Measurements from ENCODE around the gene TIMM29. TPM values are rescaled to one million over a fixed set of nuclear protein-coding genes. Genes with fewer than 3 reads are reported as not detected.

TIMM29 gene
- 24.2 TPM for total RNA-seq (2013)
- polyA plus RNA-seq (10 to 100 TPM in 2 of 3 donors, 1 to 10 TPM in 1; 5.2 to 18.7 (median 14.1) TPM), polyA minus RNA-seq (19.5 and 21.8 TPM in 2 replicates), total RNA-seq (3.3 to 12.1 (median 8.6) reads per million in 11 experiments)

- Histone ChIP-seq H3K79me2 (ENCODE audit: insufficient read depth, low read length) (peaks cover 45% of the 10 kb centered on the region), H3K27ac (ENCODE audit: low read depth in 1 of 2, low read length in 2 of 2) (peak within 1 kb of the TSS; percentile 50 to 82), H3K27me3 (ENCODE audit: control insufficient read depth in 2 of 2, insufficient read depth in 2 of 2, low read length in 2 of 2) (no peaks in the 10 kb centered on the region), H3K36me3 (replicated peaks in 1 of 2; ENCODE audit: control insufficient read depth in 1 of 2, insufficient read depth in 2 of 2, low read length in 2 of 2) (peaks cover 12 to 26% of the 10 kb centered on the region in 2 donors), H3K9me3 (replicated peaks in 1 of 2; ENCODE audit: control insufficient read depth in 1 of 2, insufficient read depth in 1 of 2, low read length in 2 of 2) (no peaks in the 10 kb centered on the region), H2AFZ (ENCODE audit: insufficient read depth, low read depth, low read length, poor library complexity, severe bottlenecking) (peak within 1 kb of the TSS; percentile 91), H3K9ac (ENCODE audit: insufficient read depth, low read length, poor library complexity, severe bottlenecking) (peak within 1 kb of the TSS; percentile 77), H4K20me1 (ENCODE audit: insufficient read depth, low read length) (peaks cover 22% of the 10 kb centered on the region), H3K4me2 (replicated peaks; ENCODE audit: extremely low read depth, low read length, poor library complexity, severe bottlenecking) (peak within 1 kb of the TSS; percentile 98), H3K4me1 (ENCODE audit: control insufficient read depth in 1 of 2, insufficient read depth in 2 of 2, low read length in 2 of 2) (peaks cover 18 to 21% of the 10 kb centered on the region in 2 donors), H3K4me3 (replicated peaks in 1 of 3; ENCODE audit: low read depth in 2 of 3, low read length in 3 of 3) (peak within 1 kb of the TSS; percentile 75 to 97 (median 88))
- Mint-ChIP-seq H3K4me1 (peaks cover 23% of the 10 kb centered on the region), H3K4me3 (peak within 1 kb of the TSS; percentile 92 to 94), H3K27ac (peak within 1 kb of the TSS; percentile 79 to 95 (median 89)), H3K27me3 (ENCODE audit: low read depth in 3 of 3) (peaks cover 0 to 3% (median 0%) of the 10 kb centered on the region in 3 donors), H3K36me3 (peaks cover 22 to 48% of the 10 kb centered on the region in 2 donors), H3K9me3 (peaks cover 0 to 4% (median 0%) of the 10 kb centered on the region in 7 donors)
- peak; percentile 89 to 92 (median 89) for DNase-seq
- intact Hi-C loops (cut with micrococcal nuclease), result loop anchor here in 1 of 2 donors (10.0 kb wide), 1 partner anchor 54 kb away; the partner anchor contains the start of gene CARM1
- WGBS (ENCODE audit: insufficient coverage), result under 1% methylated on average over 96 of the region's 96 CpGs
- TF ChIP-seq CTCF (IDR thresholded peaks at IDR 0.05), result no peak
These were observed at the start of gene TIMM29, which contains the start of gene YIPF2 for GRCh38 chr19:10928563-10929401. Gene TIMM29 (plus strand): TSS chr19:10928811. CDS start chr19:10928823, 12 bp downstream. Gene YIPF2 (minus strand): TSS chr19:10928639. CDS start chr19:10928410, 229 bp downstream.

- Histone ChIP-seq H2AFZ (ENCODE audit: insufficient read depth, low read depth, low read length, poor library complexity, severe bottlenecking) (no peak overlapping the region), H3K27me3 (ENCODE audit: control insufficient read depth in 2 of 2, insufficient read depth in 2 of 2, low read length in 2 of 2) (no peaks in the 10 kb centered on the region), H3K4me2 (replicated peaks; ENCODE audit: extremely low read depth, low read length, poor library complexity, severe bottlenecking) (no peak overlapping the region), H3K36me3 (replicated peaks in 1 of 2; ENCODE audit: control insufficient read depth in 1 of 2, insufficient read depth in 2 of 2, low read length in 2 of 2) (no peaks in the 10 kb centered on the region), H3K9ac (ENCODE audit: insufficient read depth, low read length, poor library complexity, severe bottlenecking) (no peak overlapping the region), H3K79me2 (ENCODE audit: insufficient read depth, low read length) (peaks cover 59% of the 10 kb centered on the region), H3K4me3 (replicated peaks in 1 of 3; ENCODE audit: low read depth in 2 of 3, low read length in 3 of 3) (no peak overlapping the region), H3K27ac (ENCODE audit: low read depth in 1 of 2, low read length in 2 of 2) (no peak overlapping the region), H4K20me1 (ENCODE audit: insufficient read depth, low read length) (peaks cover 65% of the 10 kb centered on the region), H3K4me1 (ENCODE audit: control insufficient read depth in 1 of 2, insufficient read depth in 2 of 2, low read length in 2 of 2) (peaks cover 8 to 10% of the 10 kb centered on the region in 2 donors), H3K9me3 (replicated peaks in 1 of 2; ENCODE audit: control insufficient read depth in 1 of 2, insufficient read depth in 1 of 2, low read length in 2 of 2) (no peaks in the 10 kb centered on the region)
- peaks cover 7 to 13% of the 10 kb centered on the region in 2 donors for H3K36me3 Mint-ChIP-seq
- intact Hi-C loops (cut with micrococcal nuclease), result no loop called here
- peak overlapping the region in 2 of 7 donors; percentile 50 to 68 for H3K27ac Mint-ChIP-seq
- TF ChIP-seq CTCF (IDR thresholded peaks at IDR 0.05), result no peak
- peaks cover 0 to 3% (median 0%) of the 10 kb centered on the region in 3 donors for H3K27me3 Mint-ChIP-seq (ENCODE audit: low read depth in 3 of 3)
- H3K9me3 Mint-ChIP-seq, result no peaks in the 10 kb centered on the region
- H3K4me1 Mint-ChIP-seq, result peaks cover 21% of the 10 kb centered on the region
- no peak overlapping the region for H3K4me3 Mint-ChIP-seq
- no peak for DNase-seq
- 92% methylated on average over 13 of the region's 14 CpGs for WGBS (ENCODE audit: insufficient coverage)
These were observed 47.1 kb upstream of the TIMM29 start for GRCh38 chr19:10881403-10882107.

All from CD14-positive monocyte (primary cell).